GM12872 (cell line): ENCODE measurements around the gene GBP3.

ENCODE experiments used
- CTCF ChIP-seq: IDR thresholded peaks from 3 replicates; pipeline ENCODE4 v1.5.1; 2011; ENCODE audit warnings: low read depth, mild to moderate bottlenecking, low read length, moderate library complexity; ENCODE audit not compliant: insufficient read depth

Gene GBP3

GRCh38 chr1:88984569-88984968, 38.1 kb downstream of the GBP3 start:
- no peak for TF ChIP-seq CTCF

- TF ChIP-seq CTCF: peak; percentile 55
Observed at GRCh38 chr1:88983791-88984559, 38.7 kb downstream of the GBP3 start.

- no peak for TF ChIP-seq CTCF
Observed at GRCh38 chr1:88982055-88982454, 40.6 kb downstream of the GBP3 start.

- no peak for TF ChIP-seq CTCF
Observed at GRCh38 chr1:88980870-88981269, 41.8 kb downstream of the GBP3 start.

GRCh38 chr1:88979749-88980116, 42.9 kb downstream of the GBP3 start:
- no peak for TF ChIP-seq CTCF

- TF ChIP-seq CTCF: no peak
Observed at GRCh38 chr1:88979054-88979748, 43.5 kb downstream of the GBP3 start.

GRCh38 chr1:88976235-88976634, 46.4 kb downstream of the GBP3 start:
- TF ChIP-seq CTCF: no peak
